ENCODE measurements around the gene CIRBP. TPM values are rescaled to one million over a fixed set of nuclear protein-coding genes. Genes with fewer than 3 reads are reported as not detected.

The CIRBP gene
- total RNA-seq, 4 donors from 2014 or later: 389 to 640 (median 576) TPM

DNA sequence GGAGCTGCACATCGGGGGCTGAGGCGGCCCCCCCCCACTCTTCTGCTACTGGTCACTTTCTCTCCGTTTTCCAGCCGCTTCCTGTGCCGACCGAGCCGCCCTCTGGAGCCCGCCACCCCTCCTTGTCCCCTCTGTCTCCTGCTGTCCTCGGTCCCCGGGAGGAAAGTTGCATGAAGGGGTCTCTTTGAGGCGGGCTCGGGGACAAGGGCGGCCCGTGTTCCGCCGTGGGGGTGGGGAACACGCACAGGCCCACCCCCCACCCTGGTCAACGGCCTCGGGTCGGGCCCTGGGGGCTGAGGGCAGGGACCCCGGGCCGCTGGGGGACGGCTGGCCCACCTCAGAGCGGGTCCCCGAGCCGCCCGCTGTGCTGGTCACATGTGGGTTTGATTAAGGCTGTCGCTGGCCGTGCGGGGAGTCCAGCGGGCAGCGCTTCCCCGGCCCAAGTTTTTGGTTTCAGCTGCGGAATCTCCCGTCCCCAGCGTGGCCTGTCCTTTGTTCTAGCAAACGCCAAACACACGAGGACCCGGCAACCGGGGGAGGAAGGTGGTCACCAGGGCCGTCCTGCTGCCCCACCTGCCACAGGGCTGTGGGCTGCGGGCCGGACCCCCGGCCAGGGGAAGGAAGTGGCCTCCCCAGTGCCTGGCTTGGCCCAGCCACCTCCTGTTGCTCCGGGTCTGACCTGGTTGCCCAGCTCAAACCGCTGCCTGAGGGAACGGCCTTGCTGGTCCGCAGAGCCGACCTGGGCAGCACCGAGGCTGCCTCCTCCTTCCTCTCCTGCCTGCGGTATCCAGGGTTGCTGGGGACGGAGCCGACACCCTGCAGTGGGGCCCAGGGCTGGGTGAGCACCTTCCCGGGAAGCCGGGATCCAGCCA lies 18.5 kb downstream of the CIRBP start:
- no peaks in the 10 kb centered on the region for H3K36me3 ChIP-seq
- no peak overlapping the region for H3K4me3 ChIP-seq
- TF ChIP-seq POLR2A (IDR thresholded peaks at IDR 0.05): no peak
- TF ChIP-seq, protein P1, sequence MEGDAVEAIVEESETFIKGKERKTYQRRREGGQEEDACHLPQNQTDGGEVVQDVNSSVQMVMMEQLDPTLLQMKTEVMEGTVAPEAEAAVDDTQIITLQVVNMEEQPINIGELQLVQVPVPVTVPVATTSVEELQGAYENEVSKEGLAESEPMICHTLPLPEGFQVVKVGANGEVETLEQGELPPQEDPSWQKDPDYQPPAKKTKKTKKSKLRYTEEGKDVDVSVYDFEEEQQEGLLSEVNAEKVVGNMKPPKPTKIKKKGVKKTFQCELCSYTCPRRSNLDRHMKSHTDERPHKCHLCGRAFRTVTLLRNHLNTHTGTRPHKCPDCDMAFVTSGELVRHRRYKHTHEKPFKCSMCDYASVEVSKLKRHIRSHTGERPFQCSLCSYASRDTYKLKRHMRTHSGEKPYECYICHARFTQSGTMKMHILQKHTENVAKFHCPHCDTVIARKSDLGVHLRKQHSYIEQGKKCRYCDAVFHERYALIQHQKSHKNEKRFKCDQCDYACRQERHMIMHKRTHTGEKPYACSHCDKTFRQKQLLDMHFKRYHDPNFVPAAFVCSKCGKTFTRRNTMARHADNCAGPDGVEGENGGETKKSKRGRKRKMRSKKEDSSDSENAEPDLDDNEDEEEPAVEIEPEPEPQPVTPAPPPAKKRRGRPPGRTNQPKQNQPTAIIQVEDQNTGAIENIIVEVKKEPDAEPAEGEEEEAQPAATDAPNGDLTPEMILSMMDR (IDR thresholded peaks at IDR 0.05): no peak
- TF ChIP-seq EP300 (IDR thresholded peaks at IDR 0.05): no peak
- DNase-seq (ENCODE audit: low spot score in 2 of 2): no peak
- 28 to 34% methylated on average over 22 to 39 of the region's 55 CpGs for WGBS, 2 donors
- peaks cover 0 to 22% (median 0%) of the 10 kb centered on the region in 4 donors for H3K4me1 ChIP-seq
- peaks cover 0 to 92% of the 10 kb centered on the region in 2 donors for H3K27me3 ChIP-seq
- peak overlapping the region in 1 of 4 donors; percentile 51 for H3K27ac ChIP-seq
- no peaks in the 10 kb centered on the region for H3K9me3 ChIP-seq

GRCh38 chr19:1288226-1288612 lies 19.1 kb downstream of the CIRBP start:
- 93% methylated on average over 18 of the region's 18 CpGs for WGBS, 2 donors
- H3K9me3 ChIP-seq: no peaks in the 10 kb centered on the region
- TF ChIP-seq EP300 (IDR thresholded peaks at IDR 0.05): no peak
- TF ChIP-seq, protein P1 (IDR thresholded peaks at IDR 0.05): no peak

DNA sequence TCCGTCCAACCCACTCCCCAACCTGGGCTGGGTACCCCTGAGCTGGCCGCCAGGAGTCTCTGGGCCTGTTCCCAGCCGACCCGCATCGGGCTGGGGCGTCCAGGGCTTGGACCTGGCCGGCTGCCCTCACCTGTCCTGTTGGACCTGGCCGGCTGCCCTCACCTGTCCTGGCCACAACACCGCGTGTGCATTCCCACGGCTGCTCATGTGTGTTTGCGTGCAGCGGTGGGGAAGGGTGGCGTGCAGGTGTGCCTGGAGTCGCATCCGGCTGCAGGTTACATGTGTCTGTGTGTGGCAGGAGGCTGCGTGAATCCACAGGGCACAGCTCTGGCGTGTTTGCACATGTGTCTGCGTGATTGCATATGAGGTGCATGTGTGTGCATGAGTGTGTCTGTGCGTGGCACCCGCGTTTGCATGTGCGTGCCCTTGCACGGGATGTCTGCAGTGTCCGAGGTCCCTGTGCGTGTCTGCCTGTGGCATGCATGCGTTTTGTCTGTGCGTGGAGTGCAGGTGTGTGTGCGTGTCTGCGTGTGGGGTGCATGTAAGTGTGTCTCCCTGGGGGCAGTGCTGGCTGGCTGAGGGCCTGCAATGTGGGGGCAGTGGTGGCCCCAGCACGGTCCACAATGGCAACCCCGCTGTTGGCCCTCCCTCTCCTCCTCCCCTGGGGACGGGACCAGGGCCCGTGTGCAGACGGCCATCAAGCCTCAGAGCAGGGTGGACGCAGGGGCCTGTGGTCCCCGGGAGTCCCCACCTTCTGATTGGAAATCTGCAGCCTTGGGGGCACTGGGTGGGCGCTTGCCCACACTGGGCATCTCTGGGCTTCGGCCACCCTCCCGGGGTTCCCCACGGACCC lies 19.9 kb downstream of the CIRBP start:
- no peak overlapping the region for H3K4me3 ChIP-seq
- 85 to 87% methylated on average over 19 to 38 of the region's 41 CpGs for WGBS, 2 donors
- H3K27me3 ChIP-seq: peaks cover 0 to 92% of the 10 kb centered on the region in 2 donors
- DNase-seq (ENCODE audit: low spot score in 2 of 2): no peak
- no peaks in the 10 kb centered on the region for H3K9me3 ChIP-seq
- no peaks in the 10 kb centered on the region for H3K36me3 ChIP-seq
- TF ChIP-seq EP300 (IDR thresholded peaks at IDR 0.05) (no peak), POLR2A (IDR thresholded peaks at IDR 0.05) (no peak)
- TF ChIP-seq, protein P1 (IDR thresholded peaks at IDR 0.05): no peak
- H3K4me1 ChIP-seq: peaks cover 0 to 22% (median 0%) of the 10 kb centered on the region in 4 donors
- H3K27ac ChIP-seq: no peak overlapping the region

More at GRCh38 chr19:1288226-1288612, 19.1 kb downstream of the CIRBP start:
- DNase-seq (ENCODE audit: low spot score in 2 of 2): no peak
- Histone ChIP-seq H3K27me3 (peaks cover 0 to 92% of the 10 kb centered on the region in 2 donors), H3K4me3 (no peak overlapping the region), H3K27ac (no peak overlapping the region), H3K4me1 (peaks cover 0 to 22% (median 0%) of the 10 kb centered on the region in 4 donors), H3K36me3 (no peaks in the 10 kb centered on the region)

DNA sequence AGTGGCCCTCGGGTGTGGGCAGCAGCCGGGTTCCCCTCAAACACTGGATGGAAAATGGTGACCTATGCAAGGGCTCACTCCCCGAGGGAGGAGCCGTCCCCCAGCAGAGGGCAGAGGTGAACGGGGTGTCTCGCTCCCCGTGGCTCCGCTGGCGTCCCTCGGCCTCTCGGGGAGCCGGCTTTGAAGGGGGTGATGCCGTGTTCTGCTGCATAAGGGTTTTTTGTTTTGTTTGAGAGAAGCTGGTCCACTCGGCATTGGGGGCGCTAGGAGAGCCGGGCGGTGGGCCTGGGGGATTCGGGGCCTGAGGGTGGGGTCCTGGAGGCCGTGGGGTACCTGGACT lies 20.5 kb downstream of the CIRBP start:
- DNase-seq (ENCODE audit: low spot score in 2 of 2): no peak
- no peak overlapping the region for H3K4me3 ChIP-seq
- 52 to 58% methylated on average over 18 to 19 of the region's 19 CpGs for WGBS, 2 donors
- H3K4me1 ChIP-seq: peaks cover 0 to 22% (median 0%) of the 10 kb centered on the region in 4 donors
- H3K36me3 ChIP-seq: no peaks in the 10 kb centered on the region
- H3K27ac ChIP-seq: no peak overlapping the region
- TF ChIP-seq, protein P1 (IDR thresholded peaks at IDR 0.05): no peak
- TF ChIP-seq EP300 (IDR thresholded peaks at IDR 0.05) (no peak), POLR2A (IDR thresholded peaks at IDR 0.05) (no peak)
- no peaks in the 10 kb centered on the region for H3K9me3 ChIP-seq
- H3K27me3 ChIP-seq: peaks cover 0 to 92% of the 10 kb centered on the region in 2 donors
